Stimulated activated memory B cell treated with anti-CD40 and anti-IgM and Interleukin-4, amounts not matched to agents 10 μg/mL and 1 μg/mL and 100 μg/mL, for 72 hours (primary cell): ENCODE measurements around the gene SLC47A2.
A peak's percentile ranks its signal among the peaks of the same experiment; 100 is the strongest.

Experiments
- ATAC-seq: fragments of 150-1000 bp; cut with Tn5 transposase; 2 replicates; pipeline ENCODE4 v1.10.0; 2021
- H3K27ac Mint-ChIP-seq: one replicate; pipeline ENCODE4 v1.8.0; 2022; ENCODE audit warnings: mild to moderate bottlenecking, mixed read lengths
- H3K27me3 Mint-ChIP-seq: one replicate; pipeline ENCODE4 v1.8.0; 2022; ENCODE audit warnings: mixed read lengths
- H3K36me3 Mint-ChIP-seq: one replicate; pipeline ENCODE4 v1.8.0; 2022; ENCODE audit warnings: mixed read lengths
- H3K4me1 Mint-ChIP-seq: one replicate; pipeline ENCODE4 v1.8.0; 2022; ENCODE audit warnings: mixed read lengths
- H3K4me3 Mint-ChIP-seq: one replicate; pipeline ENCODE4 v1.8.0; 2022; ENCODE audit warnings: mild to moderate bottlenecking, moderate library complexity, mixed read lengths
- H3K9me3 Mint-ChIP-seq: one replicate; pipeline ENCODE4 v1.8.0; 2022; ENCODE audit warnings: mixed read lengths

SLC47A2 gene

DNA sequence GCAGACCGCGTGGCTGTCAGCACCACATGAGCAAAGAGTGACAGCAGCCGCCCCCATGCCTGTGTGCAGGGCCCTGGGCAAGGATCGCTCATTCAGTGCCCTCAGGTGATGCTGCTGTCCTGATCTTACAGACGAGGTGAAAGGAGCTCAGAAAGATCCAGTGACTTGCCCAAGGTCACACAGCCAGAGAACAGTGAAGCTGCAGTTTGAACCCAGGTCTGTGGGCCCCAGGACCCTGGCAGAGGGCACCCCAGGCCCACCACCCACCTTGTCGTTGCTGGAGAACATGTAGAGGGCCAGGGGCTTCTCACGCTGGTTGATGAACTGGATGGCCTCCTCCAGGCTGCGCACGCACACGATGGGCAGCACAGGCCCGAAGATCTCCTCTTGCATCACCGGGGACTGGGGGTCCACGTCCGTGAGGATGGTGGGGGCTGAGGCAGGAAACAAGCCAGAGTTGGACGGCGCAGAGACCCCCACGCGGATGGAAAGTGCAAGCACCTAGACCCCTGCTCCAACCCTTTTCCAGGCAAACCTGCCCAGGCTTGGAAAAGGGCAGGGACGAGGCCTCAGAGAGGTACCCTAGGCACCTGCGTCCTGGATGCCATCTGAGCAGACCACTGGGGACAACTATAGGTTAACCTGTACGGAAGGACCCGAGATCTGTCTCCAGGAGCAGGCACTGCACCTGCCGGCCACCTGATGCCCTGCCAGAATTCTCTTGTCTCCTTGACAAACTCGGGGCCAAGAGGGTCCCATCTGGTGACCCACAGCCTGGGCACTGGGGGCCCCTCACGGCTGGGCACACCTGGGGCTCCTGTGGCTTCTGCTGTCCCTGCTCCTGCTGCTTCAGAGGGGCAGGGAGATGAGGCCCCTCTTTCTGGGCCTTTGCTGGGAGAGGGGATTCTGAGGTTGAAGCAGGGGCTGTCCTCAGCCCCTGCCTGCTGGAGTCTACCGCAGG is 23.1 kb upstream of the SLC47A2 start:
- Mint-ChIP-seq H3K36me3 (no peaks in the 10 kb centered on the region), H3K4me3 (no peak overlapping the region), H3K27ac (no peak overlapping the region), H3K4me1 (peaks cover 3% of the 10 kb centered on the region), H3K27me3 (no peaks in the 10 kb centered on the region), H3K9me3 (no peaks in the 10 kb centered on the region)
- ATAC-seq = no peak

DNA sequence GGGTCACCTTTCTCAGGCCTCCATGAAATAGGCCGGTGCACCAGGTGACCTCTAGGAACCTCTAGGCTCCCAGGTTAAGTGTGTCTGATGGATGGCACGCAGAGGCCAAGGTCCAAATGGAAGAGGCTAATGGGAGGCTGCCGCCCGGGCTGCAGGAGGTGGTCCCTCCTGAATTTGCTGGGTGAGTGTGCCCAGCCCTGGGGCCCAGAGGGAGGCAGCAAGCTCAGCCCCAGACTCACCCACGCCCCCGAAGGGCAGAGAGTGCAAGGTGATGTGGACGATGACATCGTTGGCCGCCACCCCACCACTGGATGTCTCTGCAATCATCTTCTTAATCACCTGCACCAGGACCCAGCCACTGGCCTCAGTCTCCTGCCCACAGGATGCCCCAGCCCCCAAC is 22.4 kb upstream of the SLC47A2 start:
- ATAC-seq = no peak
- Mint-ChIP-seq H3K27me3 (no peaks in the 10 kb centered on the region), H3K27ac (no peak overlapping the region), H3K4me3 (no peak overlapping the region), H3K4me1 (no peaks in the 10 kb centered on the region), H3K36me3 (no peaks in the 10 kb centered on the region), H3K9me3 (no peaks in the 10 kb centered on the region)

GRCh38 chr17:19738073-19738449 is 21.7 kb upstream of the SLC47A2 start:
- Mint-ChIP-seq H3K27ac (no peak overlapping the region), H3K4me3 (no peak overlapping the region), H3K36me3 (no peaks in the 10 kb centered on the region), H3K4me1 (no peaks in the 10 kb centered on the region), H3K9me3 (no peaks in the 10 kb centered on the region), H3K27me3 (no peaks in the 10 kb centered on the region)
- no peak for ATAC-seq

- no peak overlapping the region for H3K27ac Mint-ChIP-seq
Measured at GRCh38 chr17:19737305-19738072, 21.1 kb upstream of the SLC47A2 start.

DNA sequence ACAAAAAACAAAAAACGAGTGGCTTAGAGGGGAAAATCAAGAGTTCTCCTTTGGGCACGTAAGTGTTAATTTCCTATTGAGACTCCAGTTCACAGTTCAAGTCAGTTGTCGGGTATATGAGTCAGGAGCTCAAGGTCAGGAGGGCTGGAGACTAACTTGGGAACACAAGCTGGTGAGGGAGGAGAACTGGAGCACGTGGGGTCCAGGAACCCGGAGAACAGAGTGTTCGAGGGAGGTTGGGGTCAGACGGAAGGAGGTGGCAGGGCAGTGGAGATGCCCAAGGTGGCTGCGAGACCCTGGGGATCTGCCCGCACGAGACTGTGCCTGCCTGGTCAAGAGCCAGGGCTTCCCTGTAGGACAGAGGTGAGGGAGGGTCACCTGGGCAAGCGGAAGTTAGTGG is 19.7 kb upstream of the SLC47A2 start:
- ATAC-seq = no peak
- no peak overlapping the region for H3K27ac Mint-ChIP-seq
- H3K4me1 Mint-ChIP-seq = no peaks in the 10 kb centered on the region
- H3K4me3 Mint-ChIP-seq = no peak overlapping the region
- no peaks in the 10 kb centered on the region for H3K27me3 Mint-ChIP-seq
- no peaks in the 10 kb centered on the region for H3K36me3 Mint-ChIP-seq
- H3K9me3 Mint-ChIP-seq = no peaks in the 10 kb centered on the region

More at GRCh38 chr17:19737305-19738072, 21.1 kb upstream of the SLC47A2 start:
- Mint-ChIP-seq H3K4me3 (no peak overlapping the region), H3K27me3 (no peaks in the 10 kb centered on the region), H3K4me1 (no peaks in the 10 kb centered on the region), H3K36me3 (no peaks in the 10 kb centered on the region), H3K9me3 (no peaks in the 10 kb centered on the region)
- no peak for ATAC-seq

DNA sequence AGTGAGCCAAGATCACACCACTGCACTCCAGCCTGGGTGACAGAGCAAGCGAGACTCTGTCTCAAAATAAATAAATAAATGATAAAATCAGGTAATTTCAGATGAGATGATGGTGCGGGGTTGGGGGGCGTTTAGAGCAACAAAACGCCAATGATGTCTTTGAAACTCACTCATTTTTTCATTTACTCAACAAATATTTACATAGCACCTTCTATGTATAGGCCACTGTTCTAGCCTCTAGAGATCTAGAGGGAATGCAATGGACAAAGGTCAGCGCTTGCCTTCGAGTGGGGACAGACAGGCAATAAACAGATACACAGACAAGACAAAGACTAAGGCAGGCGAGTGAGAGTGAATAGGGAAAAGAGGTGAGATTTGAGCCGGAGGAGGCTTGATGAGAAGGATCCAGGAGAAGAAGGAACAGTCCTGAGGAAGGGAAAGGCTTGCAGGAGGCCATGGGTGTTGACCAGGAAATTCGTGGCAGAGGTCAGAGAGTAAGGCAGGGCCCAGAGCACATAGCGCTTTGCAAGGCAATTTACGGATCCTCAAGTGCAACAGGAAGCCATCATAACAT is 17.7 kb upstream of the SLC47A2 start:
- H3K4me1 Mint-ChIP-seq = no peaks in the 10 kb centered on the region
- H3K4me3 Mint-ChIP-seq = no peak overlapping the region
- no peak overlapping the region for H3K27ac Mint-ChIP-seq
- no peak for ATAC-seq
- no peaks in the 10 kb centered on the region for H3K36me3 Mint-ChIP-seq
- H3K27me3 Mint-ChIP-seq = no peaks in the 10 kb centered on the region
- H3K9me3 Mint-ChIP-seq = no peaks in the 10 kb centered on the region

- no peaks in the 10 kb centered on the region for H3K9me3 Mint-ChIP-seq
- peak; percentile 17 for ATAC-seq
- no peaks in the 10 kb centered on the region for H3K36me3 Mint-ChIP-seq
- no peak overlapping the region for H3K27ac Mint-ChIP-seq
- H3K4me3 Mint-ChIP-seq = no peak overlapping the region
- no peaks in the 10 kb centered on the region for H3K27me3 Mint-ChIP-seq
- H3K4me1 Mint-ChIP-seq = no peaks in the 10 kb centered on the region
Measured at GRCh38 chr17:19731626-19732025, 15.2 kb upstream of the SLC47A2 start.

GRCh38 chr17:19730843-19731242 is 14.5 kb upstream of the SLC47A2 start:
- no peaks in the 10 kb centered on the region for H3K4me1 Mint-ChIP-seq
- H3K4me3 Mint-ChIP-seq = no peak overlapping the region
- H3K36me3 Mint-ChIP-seq = no peaks in the 10 kb centered on the region
- no peaks in the 10 kb centered on the region for H3K9me3 Mint-ChIP-seq
- no peak for ATAC-seq
- no peak overlapping the region for H3K27ac Mint-ChIP-seq
- H3K27me3 Mint-ChIP-seq = no peaks in the 10 kb centered on the region

DNA sequence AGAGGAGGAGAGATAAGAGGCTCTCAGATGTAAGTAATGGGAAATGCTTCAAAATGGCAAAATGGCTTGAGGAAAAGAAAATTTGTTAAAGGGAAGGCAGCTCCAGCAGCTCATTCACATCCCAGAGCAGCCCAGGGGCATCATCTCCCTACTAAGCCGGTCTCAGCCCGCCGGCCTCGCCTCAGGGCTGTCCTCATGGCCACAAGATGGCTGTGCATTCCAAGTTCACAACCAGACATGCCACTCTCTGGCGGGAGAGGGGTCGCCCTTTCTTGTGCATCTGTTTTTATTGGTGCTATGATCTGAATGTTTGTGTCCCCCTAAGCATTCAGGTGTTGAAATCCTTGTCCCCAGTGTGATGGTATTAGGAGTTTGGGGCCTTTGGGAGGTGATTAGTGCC is 13.5 kb upstream of the SLC47A2 start:
- H3K4me3 Mint-ChIP-seq = no peak overlapping the region
- peaks cover 6% of the 10 kb centered on the region for H3K4me1 Mint-ChIP-seq
- no peaks in the 10 kb centered on the region for H3K9me3 Mint-ChIP-seq
- no peak overlapping the region for H3K27ac Mint-ChIP-seq
- no peaks in the 10 kb centered on the region for H3K27me3 Mint-ChIP-seq
- no peaks in the 10 kb centered on the region for H3K36me3 Mint-ChIP-seq
- no peak for ATAC-seq

DNA sequence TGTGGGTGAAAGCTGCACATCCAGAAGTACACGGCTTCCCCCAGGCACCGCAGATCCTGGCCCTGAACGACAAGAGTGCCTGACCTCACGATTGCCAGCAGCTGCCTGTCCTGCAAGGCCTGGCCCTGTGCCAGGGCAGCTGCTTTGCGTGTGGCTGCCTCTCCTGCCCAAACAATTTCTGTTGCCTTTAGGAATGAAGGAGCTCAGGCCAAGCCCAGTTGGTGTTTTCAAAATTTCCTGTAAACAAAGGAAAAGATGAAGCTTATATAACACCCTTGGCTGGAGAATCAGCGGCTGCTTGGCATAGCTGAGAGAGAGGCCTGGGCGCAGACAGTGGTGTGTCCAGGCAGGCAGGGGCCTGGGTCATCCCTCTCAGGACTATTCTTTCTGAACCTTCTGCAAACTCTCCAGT is 11.7 kb upstream of the SLC47A2 start:
- ATAC-seq = no peak
- Mint-ChIP-seq H3K27ac (no peak overlapping the region), H3K36me3 (no peaks in the 10 kb centered on the region), H3K4me1 (peaks cover 8% of the 10 kb centered on the region), H3K27me3 (no peaks in the 10 kb centered on the region), H3K4me3 (no peak overlapping the region), H3K9me3 (no peaks in the 10 kb centered on the region)

DNA sequence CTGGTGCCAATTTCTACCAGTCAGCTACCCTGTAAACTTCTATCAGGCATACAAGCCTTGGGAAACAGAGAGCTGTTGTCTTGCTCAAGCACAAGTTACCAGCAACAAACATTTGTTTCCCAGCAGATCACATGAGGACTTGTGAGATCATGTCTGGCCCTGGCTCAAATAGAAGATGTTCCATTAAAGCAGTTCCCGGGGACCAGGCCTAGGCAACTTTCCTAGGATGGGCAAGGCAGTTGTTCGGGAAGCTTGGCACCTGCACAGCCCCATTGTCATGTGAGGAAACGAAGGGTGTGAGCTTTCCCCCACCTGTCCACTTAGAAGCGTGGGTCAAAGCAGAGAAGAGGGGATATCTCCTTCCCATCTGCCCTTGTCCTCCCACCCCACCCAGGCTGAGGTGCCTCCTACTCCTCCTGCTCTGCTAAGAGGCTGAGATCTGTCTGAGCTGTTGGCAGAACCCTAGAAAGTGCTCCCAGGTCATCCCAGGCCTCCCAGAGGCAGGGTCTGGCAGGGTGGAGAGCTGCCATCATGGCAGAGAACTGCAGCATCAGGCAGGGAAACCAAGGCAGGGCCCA is 11.2 kb upstream of the SLC47A2 start:
- H3K9me3 Mint-ChIP-seq = no peaks in the 10 kb centered on the region
- H3K4me3 Mint-ChIP-seq = no peak overlapping the region
- peaks cover 8% of the 10 kb centered on the region for H3K4me1 Mint-ChIP-seq
- H3K27ac Mint-ChIP-seq = no peak overlapping the region
- ATAC-seq = no peak
- peaks cover 1% of the 10 kb centered on the region for H3K27me3 Mint-ChIP-seq
- no peaks in the 10 kb centered on the region for H3K36me3 Mint-ChIP-seq

DNA sequence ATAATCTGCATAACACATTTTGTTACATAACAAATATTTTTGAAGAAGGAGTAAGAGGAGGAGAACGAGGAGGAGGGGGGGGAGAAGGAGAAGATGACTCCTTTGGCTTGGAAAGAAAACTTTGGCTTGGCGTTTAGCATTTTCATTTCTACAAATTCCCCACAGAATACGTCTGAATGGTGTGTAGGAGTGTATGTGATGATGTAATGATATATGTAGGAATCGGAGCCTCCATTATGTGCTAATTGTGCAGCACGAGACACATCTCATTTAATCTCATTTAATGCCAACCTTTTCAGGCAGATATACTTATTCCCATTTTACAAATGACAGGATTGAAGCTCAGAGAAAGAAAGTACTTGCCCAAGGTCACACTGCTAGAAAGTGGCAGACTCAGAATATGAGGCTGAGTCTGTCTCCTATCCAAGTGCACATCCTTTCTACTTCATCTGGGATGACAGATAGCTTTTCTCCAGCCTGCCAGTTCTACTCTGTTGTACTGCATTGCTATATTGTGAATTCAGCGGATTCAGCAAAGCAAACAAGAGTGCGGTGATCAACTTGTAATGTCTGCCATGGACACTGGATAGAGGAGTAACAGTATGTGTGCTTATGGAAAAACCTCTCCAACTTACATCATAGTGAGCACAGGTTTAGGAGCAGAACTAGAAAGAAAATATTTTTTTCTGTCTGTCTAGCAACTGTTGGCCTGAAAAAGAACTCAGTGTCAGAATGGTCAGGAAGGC is 10.4 kb upstream of the SLC47A2 start:
- H3K36me3 Mint-ChIP-seq = no peaks in the 10 kb centered on the region
- H3K27ac Mint-ChIP-seq = no peak overlapping the region
- peaks cover 8% of the 10 kb centered on the region for H3K4me1 Mint-ChIP-seq
- H3K4me3 Mint-ChIP-seq = no peak overlapping the region
- peaks cover 9% of the 10 kb centered on the region for H3K27me3 Mint-ChIP-seq
- no peak for ATAC-seq
- no peaks in the 10 kb centered on the region for H3K9me3 Mint-ChIP-seq

DNA sequence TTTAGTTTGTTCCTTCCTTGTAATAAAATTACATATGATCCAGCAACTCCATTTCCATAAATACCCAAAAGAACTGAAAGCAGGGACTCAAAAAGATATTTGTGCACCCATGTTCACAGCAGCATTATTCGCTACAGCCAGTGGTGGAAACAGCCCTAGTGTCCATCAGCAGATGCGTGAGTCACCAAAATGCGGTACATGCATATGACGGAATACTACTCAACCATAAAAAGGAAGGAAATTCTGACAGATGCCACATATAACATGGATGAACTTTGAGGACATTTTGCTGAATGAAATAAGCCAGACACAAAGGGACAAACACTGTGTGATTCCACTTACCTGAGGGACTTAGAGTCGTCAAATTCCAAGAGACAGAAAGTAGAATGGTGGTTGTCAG is 9.1 kb upstream of the SLC47A2 start:
- Mint-ChIP-seq H3K36me3 (no peaks in the 10 kb centered on the region), H3K27ac (peak overlapping the region; percentile 73), H3K27me3 (peaks cover 9% of the 10 kb centered on the region), H3K9me3 (no peaks in the 10 kb centered on the region), H3K4me3 (peak overlapping the region; percentile 74), H3K4me1 (peaks cover 13% of the 10 kb centered on the region)
- ATAC-seq = no peak

GRCh38 chr17:19724501-19725420 is 8.4 kb upstream of the SLC47A2 start:
- ATAC-seq = peak; percentile 68
- H3K9me3 Mint-ChIP-seq = no peaks in the 10 kb centered on the region
- peak overlapping the region; percentile 73 for H3K27ac Mint-ChIP-seq
- H3K27me3 Mint-ChIP-seq = peaks cover 9% of the 10 kb centered on the region
- no peaks in the 10 kb centered on the region for H3K36me3 Mint-ChIP-seq
- H3K4me3 Mint-ChIP-seq = peak overlapping the region; percentile 74
- H3K4me1 Mint-ChIP-seq = peaks cover 13% of the 10 kb centered on the region
